BLaER1 treated with 17β-estradiol and CSF1 and Interleukin-3, amounts not matched to agents 10 nM and 100 nM (cell line): ENCODE measurements around the gene PIK3CD.
"Not testable (repeated sequence)": the region's sequence is repeated elsewhere in the genome, so short reads cannot be mapped to it uniquely, and the experiment has no call there.

ENCODE experiments used
- H3K27ac ChIP-seq, 11 experiments: shearing (Covaris generic); formaldehyde crosslinking; 2 replicates each; pipeline ENCODE4 v1.8.1; 2022
- H3K27me3 ChIP-seq, 11 experiments: shearing (Covaris generic); formaldehyde crosslinking; 2 replicates each; pipeline ENCODE4 v1.8.1; 2022
- H3K36me3 ChIP-seq, 11 experiments: shearing (Covaris generic); formaldehyde crosslinking; 2 replicates each; pipeline ENCODE4 v1.8.1; 2022
- H3K4me1 ChIP-seq, 10 experiments: shearing (Covaris generic); formaldehyde crosslinking; 2 replicates each; pipeline ENCODE4 v1.8.1; 2022
- H3K4me2 ChIP-seq, 11 experiments: shearing (Covaris generic); formaldehyde crosslinking; 2 replicates each; pipeline ENCODE4 v1.8.1; 2022
- H3K4me3 ChIP-seq, 10 experiments: shearing (Covaris generic); formaldehyde crosslinking; 2 replicates each; pipeline ENCODE4 v1.8.1; 2022
- H3K9ac ChIP-seq, 11 experiments: shearing (Covaris generic); formaldehyde crosslinking; 2 replicates each; pipeline ENCODE4 v1.8.1; 2022
- H3K9me3 ChIP-seq, 11 experiments: shearing (Covaris generic); formaldehyde crosslinking; replicated peaks in 1 of 11; 2 replicates each; pipeline ENCODE4 v1.8.1; 2022
- H4K20me1 ChIP-seq, 11 experiments: shearing (Covaris generic); formaldehyde crosslinking; 2 replicates each; pipeline ENCODE4 v1.8.1; 2022
- Cebpa-rat ChIP-seq, 11 experiments: shearing (Covaris generic); IDR thresholded peaks; 2 replicates each; pipeline ENCODE4 v1.8.1; 2022

PIK3CD gene

DNA sequence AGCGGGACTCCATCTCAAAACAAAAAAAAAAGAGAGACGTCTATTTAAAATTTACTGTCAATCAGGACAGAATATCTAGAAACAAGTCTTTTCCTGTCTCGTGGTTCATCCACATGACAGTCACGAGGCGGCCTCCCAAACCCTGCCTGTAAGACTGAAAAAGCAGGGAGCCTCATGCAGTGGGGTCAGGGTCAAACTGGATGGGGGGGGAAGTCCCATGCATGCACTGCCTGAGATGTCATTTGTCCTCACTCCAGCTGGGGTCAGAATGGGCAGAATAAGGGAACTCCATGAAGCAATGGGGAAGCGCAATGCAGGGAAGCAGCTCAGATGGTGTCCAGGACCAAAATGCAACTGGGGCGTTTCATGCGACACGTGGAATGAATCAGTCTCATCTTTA is 85.5 kb downstream of the PIK3CD start:
- no peaks in the 10 kb centered on the region for H3K27me3 ChIP-seq
- H3K9ac ChIP-seq: no peak overlapping the region
- H3K27ac ChIP-seq: no peak overlapping the region; a peak in 2 of 22 replicates
- H3K4me3 ChIP-seq: no peak overlapping the region
- peaks cover 58 to 67% (median 63%) of the 10 kb centered on the region in 10 experiments for H3K4me1 ChIP-seq
- H3K36me3 ChIP-seq: peaks cover 61 to 100% (median 92%) of the 10 kb centered on the region in 11 experiments
- TF ChIP-seq Cebpa-rat (IDR thresholded peaks at IDR 0.05): no peak
- H4K20me1 ChIP-seq: peaks cover 10 to 73% (median 63%) of the 10 kb centered on the region in 11 experiments; a peak in 21 of 22 replicates
- H3K4me2 ChIP-seq: peak overlapping the region; percentile 63 to 85 (median 75)
- H3K9me3 ChIP-seq: peaks cover 0 to 9% (median 0%) of the 10 kb centered on the region in 11 experiments; a peak in 4 of 22 replicates

GRCh38 chr1:9737671-9738070 is 86.1 kb downstream of the PIK3CD start:
- no peak for TF ChIP-seq Cebpa-rat (IDR thresholded peaks at IDR 0.05)
- Histone ChIP-seq H3K36me3 (peaks cover 62 to 100% (median 93%) of the 10 kb centered on the region in 11 experiments), H4K20me1 (peaks cover 4 to 67% (median 56%) of the 10 kb centered on the region in 11 experiments; a peak in 21 of 22 replicates), H3K4me2 (peak overlapping the region in 9 of 11 experiments; percentile 64 to 85 (median 75); a peak in 14 of 22 replicates), H3K27me3 (no peaks in the 10 kb centered on the region), H3K27ac (no peak overlapping the region; a peak in 1 of 22 replicates), H3K9ac (no peak overlapping the region), H3K9me3 (peaks cover 0 to 9% (median 0%) of the 10 kb centered on the region in 11 experiments; a peak in 4 of 22 replicates), H3K4me3 (no peak overlapping the region), H3K4me1 (peaks cover 52 to 61% (median 57%) of the 10 kb centered on the region in 10 experiments)

DNA sequence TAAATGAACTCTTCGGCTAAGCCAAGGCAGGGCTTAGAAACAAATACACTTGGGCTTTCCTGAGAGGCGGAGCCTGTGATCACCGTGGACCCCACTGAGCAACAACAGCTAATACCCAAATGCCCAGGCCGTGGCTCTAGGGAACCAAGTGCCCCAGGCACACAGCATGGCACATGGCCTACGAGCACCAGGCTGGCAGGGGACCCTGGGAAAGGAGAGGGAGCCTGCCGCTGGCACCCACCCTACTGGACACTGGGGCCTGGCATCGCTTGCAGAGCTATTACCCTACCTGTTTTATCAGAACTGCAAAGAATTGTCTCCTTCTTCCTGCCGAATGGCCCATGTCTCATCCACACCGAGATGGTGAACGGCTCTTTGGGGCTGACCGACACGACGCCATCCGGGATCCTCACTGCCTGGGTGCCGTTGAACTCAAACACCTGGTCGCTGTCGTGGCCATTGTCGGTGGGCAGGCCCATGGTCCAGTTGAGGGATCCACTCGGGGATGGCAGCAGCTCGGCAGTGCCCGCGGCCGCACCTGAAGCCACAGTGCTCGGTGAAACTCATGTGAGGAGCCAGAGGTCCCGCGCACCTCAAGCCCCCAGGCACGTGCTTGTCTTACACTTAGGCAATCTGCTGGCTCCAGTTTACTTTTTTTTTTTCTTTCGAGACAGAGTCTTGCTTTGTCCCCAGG is 92.7 kb downstream of the PIK3CD start:
- H3K4me2 ChIP-seq: no peak overlapping the region
- H3K9me3 ChIP-seq: no peaks in the 10 kb centered on the region
- H3K36me3 ChIP-seq: peaks cover 85 to 100% (median 97%) of the 10 kb centered on the region in 11 experiments
- 0 out of 20 replicates have a peak, but pooled peaks cover 0 to 4% (median 0%) of the 10 kb centered on the region in 10 experiments for H3K4me1 ChIP-seq
- H3K27me3 ChIP-seq: no peaks in the 10 kb centered on the region
- TF ChIP-seq Cebpa-rat (IDR thresholded peaks at IDR 0.05): no peak
- H4K20me1 ChIP-seq: peaks cover 0 to 13% (median 0%) of the 10 kb centered on the region in 11 experiments; a peak in 6 of 22 replicates
- no peak overlapping the region for H3K27ac ChIP-seq
- H3K9ac ChIP-seq: no peak overlapping the region
- no peak overlapping the region for H3K4me3 ChIP-seq

DNA sequence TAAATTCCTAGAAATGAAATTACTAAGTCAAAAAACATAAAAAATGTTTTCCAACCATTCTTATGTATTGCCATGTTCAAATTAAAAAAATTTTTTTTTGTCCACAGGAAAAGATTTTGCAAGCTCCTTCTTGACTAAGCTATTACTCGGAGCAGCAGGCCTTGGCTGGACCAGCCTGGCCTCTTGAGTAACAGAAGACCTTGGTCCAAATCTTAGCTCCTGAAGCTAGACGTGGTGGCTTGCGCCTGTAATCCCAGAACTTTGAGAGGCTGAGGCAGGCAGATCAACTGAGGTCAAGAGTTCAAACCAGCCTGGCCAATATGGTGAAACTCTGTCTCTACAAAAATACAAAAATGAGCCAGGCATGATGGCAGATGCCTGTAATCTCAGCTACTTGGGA is 94.7 kb downstream of the PIK3CD start:
- no peak overlapping the region for H3K4me2 ChIP-seq
- H4K20me1 ChIP-seq: peaks cover 0 to 15% (median 0%) of the 10 kb centered on the region in 11 experiments; a peak in 6 of 22 replicates
- H3K27ac ChIP-seq: no peak overlapping the region
- no peaks in the 10 kb centered on the region for H3K27me3 ChIP-seq
- peaks cover 86 to 100% (median 98%) of the 10 kb centered on the region in 11 experiments for H3K36me3 ChIP-seq
- no peaks in the 10 kb centered on the region for H3K9me3 ChIP-seq
- no peak for TF ChIP-seq Cebpa-rat (IDR thresholded peaks at IDR 0.05)
- no peak overlapping the region for H3K9ac ChIP-seq
- H3K4me3 ChIP-seq: no peak overlapping the region
- 0 out of 20 replicates have a peak, but pooled peaks cover 0 to 4% (median 0%) of the 10 kb centered on the region in 10 experiments for H3K4me1 ChIP-seq

GRCh38 chr1:9746651-9747050 is 95.1 kb downstream of the PIK3CD start:
- Histone ChIP-seq H3K36me3 (peaks cover 86 to 100% (median 98%) of the 10 kb centered on the region in 11 experiments), H3K9ac (no peak overlapping the region), H3K4me1 (0 out of 20 replicates have a peak, but pooled peaks cover 0 to 4% (median 0%) of the 10 kb centered on the region in 10 experiments), H3K27ac (no peak overlapping the region), H4K20me1 (peaks cover 0 to 15% (median 0%) of the 10 kb centered on the region in 11 experiments; a peak in 6 of 22 replicates), H3K27me3 (no peaks in the 10 kb centered on the region), H3K9me3 (no peaks in the 10 kb centered on the region), H3K4me3 (no peak overlapping the region), H3K4me2 (no peak overlapping the region)
- TF ChIP-seq Cebpa-rat (IDR thresholded peaks at IDR 0.05): no peak

- not testable (repeated sequence) for H3K4me3 ChIP-seq, H3K4me2 ChIP-seq, H3K27me3 ChIP-seq, H3K27ac ChIP-seq, H3K4me1 ChIP-seq, H3K9me3 ChIP-seq, H3K9ac ChIP-seq
- peaks cover 81 to 100% (median 97%) of the 10 kb centered on the region in 11 experiments for H3K36me3 ChIP-seq
- H4K20me1 ChIP-seq: peaks cover 0 to 31% (median 6%) of the 10 kb centered on the region in 11 experiments; a peak in 14 of 22 replicates
These were observed 96.9 kb downstream of the PIK3CD start for GRCh38 chr1:9748391-9748790.

DNA sequence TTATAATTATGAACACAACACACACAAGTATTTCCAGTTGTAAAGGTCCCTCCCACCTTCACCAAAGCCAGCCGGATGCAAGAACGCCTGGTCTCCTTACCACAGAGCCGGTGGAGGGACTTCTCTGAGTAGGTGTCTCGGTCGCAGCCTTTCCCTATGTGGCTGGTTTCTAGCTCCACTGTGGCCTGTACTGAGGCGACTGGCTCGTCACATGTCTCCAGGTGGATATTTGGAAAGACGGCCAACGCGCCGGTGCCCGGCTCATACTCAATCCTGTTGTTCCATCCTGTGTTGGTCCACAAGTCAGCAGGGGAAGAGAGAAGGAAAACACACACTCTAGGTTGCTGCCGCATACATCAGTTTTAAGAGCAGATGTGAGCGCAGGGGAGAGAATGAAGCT is 97.8 kb downstream of the PIK3CD start:
- H3K9me3 ChIP-seq: no peaks in the 10 kb centered on the region
- H3K4me3 ChIP-seq: no peak overlapping the region
- peaks cover 0 to 27% (median 6%) of the 10 kb centered on the region in 11 experiments; a peak in 12 of 22 replicates for H4K20me1 ChIP-seq
- TF ChIP-seq Cebpa-rat (IDR thresholded peaks at IDR 0.05): no peak
- peaks cover 79 to 100% (median 96%) of the 10 kb centered on the region in 11 experiments for H3K36me3 ChIP-seq
- H3K4me2 ChIP-seq: no peak overlapping the region
- H3K27me3 ChIP-seq: no peaks in the 10 kb centered on the region
- H3K27ac ChIP-seq: no peak overlapping the region
- H3K4me1 ChIP-seq: no peaks in the 10 kb centered on the region
- no peak overlapping the region for H3K9ac ChIP-seq

DNA sequence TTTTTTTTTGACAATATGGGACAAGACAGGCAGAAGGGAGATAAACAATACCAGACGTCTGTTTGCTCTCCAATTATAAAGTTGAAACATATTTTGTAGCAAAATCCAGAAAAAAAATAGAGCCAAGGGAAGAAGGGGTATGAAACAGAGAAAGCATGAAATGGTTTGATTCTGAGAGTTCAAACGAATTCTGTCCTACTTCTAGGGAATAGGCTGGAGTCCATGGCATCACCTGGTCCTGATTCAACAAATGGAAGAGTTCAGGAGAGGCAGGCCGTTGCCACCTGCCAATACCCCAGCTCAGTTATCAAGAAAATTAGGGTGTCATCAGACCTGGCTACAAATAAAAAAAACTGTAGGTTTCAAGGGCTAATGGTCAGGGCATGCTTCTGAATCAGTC is 100.4 kb downstream of the PIK3CD start:
- H3K36me3 ChIP-seq: peaks cover 70 to 91% (median 86%) of the 10 kb centered on the region in 11 experiments

DNA sequence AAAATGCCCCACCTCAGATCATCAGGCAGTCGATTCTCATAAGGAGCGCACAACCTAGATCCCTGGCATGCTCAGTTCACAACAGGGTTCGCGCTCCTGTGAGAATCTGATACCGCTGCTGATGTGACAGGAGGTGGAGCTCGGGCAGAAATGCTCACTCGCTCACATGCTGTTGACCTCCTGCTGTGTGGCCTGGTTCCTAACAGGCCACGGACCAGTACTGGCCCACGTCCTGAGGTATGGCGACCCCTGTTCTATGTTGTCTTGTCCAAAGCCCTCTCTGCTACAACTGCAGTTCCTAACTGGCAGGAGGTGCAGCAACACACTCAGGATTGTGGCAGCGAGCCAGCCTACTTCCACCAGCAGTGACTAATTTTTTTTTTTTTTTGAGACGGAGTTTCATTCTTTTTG is 101.6 kb downstream of the PIK3CD start:
- Histone ChIP-seq H3K36me3 (peaks cover 65 to 85% (median 77%) of the 10 kb centered on the region in 11 experiments), H3K4me2 (no peak overlapping the region), H3K9me3 (no peaks in the 10 kb centered on the region), H3K4me3 (no peak overlapping the region), H3K9ac (no peak overlapping the region), H3K27ac (no peak overlapping the region), H3K27me3 (no peaks in the 10 kb centered on the region), H3K4me1 (no peaks in the 10 kb centered on the region; a peak in 1 of 20 replicates), H4K20me1 (peaks cover 7 to 50% (median 25%) of the 10 kb centered on the region in 11 experiments; a peak in 19 of 22 replicates)
- no peak for TF ChIP-seq Cebpa-rat (IDR thresholded peaks at IDR 0.05)

More for the DNA sequence above, 100.4 kb downstream of the PIK3CD start:
- peaks cover 7 to 43% (median 25%) of the 10 kb centered on the region in 11 experiments; a peak in 19 of 22 replicates for H4K20me1 ChIP-seq
- H3K27ac ChIP-seq: no peak overlapping the region
- no peaks in the 10 kb centered on the region for H3K27me3 ChIP-seq
- no peak overlapping the region for H3K4me2 ChIP-seq
- no peaks in the 10 kb centered on the region for H3K9me3 ChIP-seq
- H3K4me1 ChIP-seq: no peaks in the 10 kb centered on the region
- no peak for TF ChIP-seq Cebpa-rat (IDR thresholded peaks at IDR 0.05)
- H3K9ac ChIP-seq: no peak overlapping the region
- no peak overlapping the region for H3K4me3 ChIP-seq
